ENCODE results near the gene RGS16. TPM values are rescaled to one million over a fixed set of nuclear protein-coding genes. Genes with fewer than 3 reads are reported as not detected.
A peak's percentile ranks its signal among the peaks of the same experiment; 100 is the strongest.

The RGS16 gene
- total RNA-seq, 1 donor from 2014 or later = 12.0 TPM

DNA sequence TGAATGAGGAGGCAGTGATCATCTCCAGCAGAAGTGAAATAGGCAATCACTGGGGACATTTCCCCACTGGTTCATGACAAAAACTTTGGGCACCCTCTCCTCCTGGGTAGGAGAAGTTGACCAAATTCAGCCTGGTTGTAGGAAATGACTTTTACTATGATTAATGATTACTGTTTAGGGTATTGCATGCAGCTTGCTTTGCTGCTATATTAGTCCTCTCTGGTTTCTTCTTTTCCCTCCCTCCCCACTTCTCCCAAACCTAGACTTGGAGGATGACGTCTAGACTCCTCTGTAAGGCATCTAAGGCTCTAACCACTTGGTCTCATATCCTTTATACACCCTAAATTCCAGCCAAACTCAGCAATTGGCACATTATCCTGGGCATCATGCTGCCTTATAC is 3.4 kb upstream of the RGS16 start:
- TF ChIP-seq CTCF (IDR thresholded peaks at IDR 0.05) = no peak
- H3K4me1 ChIP-seq = peaks cover 11% of the 10 kb centered on the region
- H3K27me3 ChIP-seq = no peaks in the 10 kb centered on the region
- ATAC-seq (no peak), DNase-seq (no peak)
- H3K4me3 ChIP-seq = no peak overlapping the region
- intact Hi-C loops (cut with DNase I) = no loop called here
- no peaks in the 10 kb centered on the region for H3K36me3 ChIP-seq
- no peaks in the 10 kb centered on the region for H3K9me3 ChIP-seq
- no peak overlapping the region for H3K27ac ChIP-seq

- no peak for DNase-seq
- no peaks in the 10 kb centered on the region for H3K9me3 ChIP-seq
- H3K4me1 ChIP-seq = peaks cover 33% of the 10 kb centered on the region
- peak overlapping the region; percentile 66 for H3K4me3 ChIP-seq
- peaks cover 19% of the 10 kb centered on the region for H3K36me3 ChIP-seq
- intact Hi-C loops (cut with DNase I) = no loop called here
- peak overlapping the region; percentile 85 for H3K27ac ChIP-seq
- no peaks in the 10 kb centered on the region for H3K27me3 ChIP-seq
- peak; percentile 4 for ATAC-seq
- TF ChIP-seq CTCF (IDR thresholded peaks at IDR 0.05) = no peak
Measured at GRCh38 chr1:182603646-182604174, 479 bp downstream of the RGS16 start.

DNA sequence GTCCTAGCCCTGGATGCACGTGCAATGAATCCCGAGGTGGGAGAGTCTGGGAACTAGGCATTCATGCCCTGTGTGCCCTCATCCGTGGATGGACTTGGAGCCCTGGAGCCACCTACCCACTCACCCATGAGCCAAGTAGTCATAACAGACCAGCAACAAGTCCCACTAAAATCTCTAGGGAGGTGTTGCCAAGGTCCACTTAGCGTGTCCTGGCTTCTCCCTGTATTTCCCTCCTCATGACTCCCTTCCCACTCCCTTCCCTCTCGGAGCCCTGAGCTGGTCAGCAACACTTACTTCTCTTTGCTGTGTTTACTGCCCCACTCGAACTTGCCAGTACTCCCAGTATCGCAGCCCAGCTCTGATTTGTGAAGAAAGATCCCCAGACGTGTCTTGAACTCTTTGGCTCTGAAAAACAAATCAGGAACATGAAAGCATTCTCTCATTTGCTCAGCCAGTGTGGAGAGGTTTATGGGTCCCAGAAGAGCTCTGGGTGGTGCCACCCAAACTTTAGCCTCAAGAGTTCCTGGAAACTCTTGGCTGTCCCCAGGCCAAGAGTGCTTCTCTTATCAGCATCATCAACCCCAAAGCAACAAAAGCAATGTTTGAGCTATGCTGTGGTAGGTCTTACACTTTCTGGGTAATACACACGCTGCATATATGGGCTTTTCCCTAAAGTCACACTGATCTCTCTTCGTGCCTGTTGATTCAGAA is 1.1 kb downstream of the RGS16 start:
- Histone ChIP-seq H3K36me3 (peaks cover 19% of the 10 kb centered on the region), H3K27me3 (no peaks in the 10 kb centered on the region), H3K4me1 (peaks cover 35% of the 10 kb centered on the region), H3K4me3 (peak overlapping the region; percentile 66), H3K9me3 (no peaks in the 10 kb centered on the region), H3K27ac (peak overlapping the region; percentile 85)
- ATAC-seq (peak; percentile 66), DNase-seq (peak; percentile 70)
- no peak for TF ChIP-seq CTCF (IDR thresholded peaks at IDR 0.05)
- intact Hi-C loops (cut with DNase I) = no loop called here

DNA sequence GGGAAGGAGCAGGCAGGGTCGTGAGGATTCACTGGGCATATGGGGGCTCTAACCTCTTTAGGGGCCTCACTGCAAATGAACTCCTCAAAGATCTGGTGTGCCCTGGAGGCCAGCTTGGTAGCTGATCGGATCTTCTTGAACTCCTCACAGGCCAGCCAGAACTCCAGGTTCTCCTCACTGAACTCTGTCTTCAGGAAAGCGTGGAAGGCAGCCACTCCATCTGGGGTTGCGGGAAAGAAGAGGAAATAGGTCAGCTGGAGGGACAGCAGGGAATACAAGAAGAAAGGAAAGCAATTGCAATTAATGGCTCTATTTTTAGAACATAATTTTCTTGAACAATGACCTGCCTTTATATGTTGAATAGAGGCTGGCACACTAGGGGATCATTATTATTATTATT is 2.3 kb downstream of the RGS16 start:
- Histone ChIP-seq H3K27me3 (no peaks in the 10 kb centered on the region), H3K4me1 (peaks cover 35% of the 10 kb centered on the region), H3K9me3 (no peaks in the 10 kb centered on the region), H3K36me3 (peaks cover 19% of the 10 kb centered on the region), H3K27ac (peak overlapping the region; percentile 85), H3K4me3 (peak overlapping the region; percentile 66)
- ATAC-seq (no peak), DNase-seq (no peak)
- TF ChIP-seq CTCF (IDR thresholded peaks at IDR 0.05) = no peak
- intact Hi-C loops (cut with DNase I) = loop anchor here (2.0 kb wide), 1 partner anchor 181 kb away; no protein-coding TSS in a partner anchor

DNA sequence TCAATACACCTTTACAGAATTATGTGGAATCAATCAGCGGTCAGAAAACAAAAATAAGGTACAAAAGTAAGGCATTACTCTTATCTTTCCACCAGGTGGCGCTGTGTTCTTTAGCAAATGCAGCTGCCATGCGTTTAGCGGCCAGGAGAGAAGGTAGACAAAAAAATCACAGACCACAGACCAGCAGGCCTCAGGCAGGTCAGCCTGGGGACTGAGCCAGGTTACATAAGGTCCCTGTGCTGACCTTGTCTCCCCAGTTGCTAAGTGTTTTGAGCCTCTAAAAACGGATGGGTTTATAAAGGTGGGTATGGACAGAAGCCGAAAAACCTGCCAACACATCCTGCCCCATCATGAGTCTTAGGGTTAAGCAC is 2.8 kb downstream of the RGS16 start:
- peak; percentile 69 for DNase-seq
- ATAC-seq = peak; percentile 45
- peaks cover 19% of the 10 kb centered on the region for H3K36me3 ChIP-seq
- peak overlapping the region; percentile 66 for H3K4me3 ChIP-seq
- intact Hi-C loops (cut with DNase I) = loop anchor here (2.0 kb wide), 1 partner anchor 181 kb away; no protein-coding TSS in a partner anchor
- H3K27me3 ChIP-seq = no peaks in the 10 kb centered on the region
- H3K27ac ChIP-seq = peak overlapping the region; percentile 85
- H3K4me1 ChIP-seq = peaks cover 35% of the 10 kb centered on the region
- peak; percentile 86 for TF ChIP-seq CTCF (IDR thresholded peaks at IDR 0.05)
- H3K9me3 ChIP-seq = no peaks in the 10 kb centered on the region
